Prostate gland (tissue), 2 donors: ENCODE data around the gene UNC79.

Experiments used
- CTCF ChIP-seq, 4 experiments: fragments of 200-600 bp in 2 of 4; fragments of 450-650 bp in 2 of 4; sonication (generic) in 2 of 4; IDR thresholded peaks; 1 replicate in 3 of 4; 2 replicates in 1 of 4; pipeline ENCODE4 v1.5.1; 2016 to 2019; ENCODE audit warnings: antibody characterized with exemption in 4 of 4, mild to moderate bottlenecking in 2 of 4, moderate library complexity in 2 of 4
- POLR2A ChIP-seq: fragments of 450-650 bp; IDR thresholded peaks from one replicate; pipeline ENCODE4 v1.6.1; 2016; ENCODE audit warnings: antibody characterized with exemption, mild to moderate bottlenecking

- TF ChIP-seq CTCF (IDR thresholded peaks at IDR 0.05) (no peak), POLR2A (no peak)
These were observed 318.3 kb downstream of the UNC79 start for GRCh38 chr14:93749076-93749420.
